GM18907 (cell line): ENCODE measurements around the gene CDYL.
A peak's percentile ranks its signal among the peaks of the same experiment; 100 is the strongest.

Source experiments
- ATAC-seq: cut with Tn5 transposase; IDR thresholded peaks from one replicate; pipeline ENCODE4 v1.9.1; 2021; ENCODE audit warnings: mild to moderate bottlenecking, moderate library complexity; ENCODE audit not compliant: unreplicated experiment

CDYL gene

GRCh38 chr6:4773181-4773580 lies 3.0 kb upstream of the CDYL start:
- no peak for ATAC-seq

- no peak for ATAC-seq
Observed at GRCh38 chr6:4774296-4774695, 1.9 kb upstream of the CDYL start.

GRCh38 chr6:4774715-4775493 lies 1.3 kb upstream of the CDYL start:
- peak; percentile 1 for ATAC-seq

- ATAC-seq, result peak; percentile 50
Observed at GRCh38 chr6:4775494-4776130, 592 bp upstream of the CDYL start.

GRCh38 chr6:4776493-4777393 lies 539 bp downstream of the CDYL start:
- ATAC-seq, result peak; percentile 25

GRCh38 chr6:4777394-4777935 lies 1.3 kb downstream of the CDYL start:
- ATAC-seq, result no peak

GRCh38 chr6:4778086-4778485 lies 1.9 kb downstream of the CDYL start:
- no peak for ATAC-seq

- no peak for ATAC-seq
Observed at GRCh38 chr6:4780360-4780812, 4.2 kb downstream of the CDYL start.

- ATAC-seq, result no peak
Observed at GRCh38 chr6:4781426-4781825, 5.2 kb downstream of the CDYL start.

GRCh38 chr6:4781967-4782575 lies 5.9 kb downstream of the CDYL start:
- no peak for ATAC-seq

GRCh38 chr6:4786996-4787395 lies 10.8 kb downstream of the CDYL start:
- ATAC-seq, result no peak

- no peak for ATAC-seq
Observed at GRCh38 chr6:4788482-4788881, 12.3 kb downstream of the CDYL start.

GRCh38 chr6:4788953-4789584 lies 12.9 kb downstream of the CDYL start:
- ATAC-seq, result peak; percentile 94

- no peak for ATAC-seq
Observed at GRCh38 chr6:4790158-4790899, 14.1 kb downstream of the CDYL start.

GRCh38 chr6:4794140-4794707 lies 18.0 kb downstream of the CDYL start:
- no peak for ATAC-seq

- no peak for ATAC-seq
Observed at GRCh38 chr6:4797587-4797986, 21.4 kb downstream of the CDYL start.

GRCh38 chr6:4799912-4800311 lies 23.7 kb downstream of the CDYL start:
- no peak for ATAC-seq

GRCh38 chr6:4800662-4801061 lies 24.5 kb downstream of the CDYL start:
- ATAC-seq, result no peak

GRCh38 chr6:4801491-4802110 lies 25.4 kb downstream of the CDYL start:
- ATAC-seq, result peak; percentile 72
